Right cardiac atrium (tissue), 5 donors: Measurements from ENCODE around the gene SLC25A44. TPM values are rescaled to one million over a fixed set of nuclear protein-coding genes. Genes with fewer than 3 reads are reported as not detected.

ENCODE experiments used
- ATAC-seq, 2 donors: fragments of 200-7000 bp; cut with Tn5 transposase; one replicate each; pipeline versions ENCODE4 v1.8.0 to v1.9.1; 2020; ENCODE audit warnings: moderate library complexity in 2 of 2, mild to moderate bottlenecking in 1 of 2
- DNase-seq, 3 donors: peaks; one replicate each; pipeline ENCODE4 v3.0.0-alpha.2; 2020
- H3K27ac ChIP-seq: one replicate; pipeline ENCODE4 v1.5.1; 2013; ENCODE audit warnings: mild to moderate bottlenecking, low read length, control low read depth, moderate library complexity
- H3K27me3 ChIP-seq: one replicate; pipeline ENCODE4 v1.6.1; 2013; ENCODE audit not compliant: control insufficient read depth, insufficient read depth
- H3K4me1 ChIP-seq: one replicate; pipeline ENCODE4 v1.6.1; 2013; ENCODE audit warnings: low read length; ENCODE audit not compliant: control insufficient read depth, insufficient read depth
- H3K4me3 ChIP-seq: one replicate; pipeline ENCODE4 v1.5.1; 2013; ENCODE audit warnings: low read length, control low read depth
- H3K9me3 ChIP-seq: one replicate; pipeline ENCODE4 v1.6.1; 2013; ENCODE audit warnings: low read length; ENCODE audit not compliant: control insufficient read depth
- WGBS: extraction: QIAGEN DNeasy Blood & Tissue Kit; methylation state at CpG from one replicate; pipeline ENCODE4 v1.1.7; 2013; 5-methylcytosine and 5-hydroxymethylcytosine counted together
- intact Hi-C, 4 donors: fragments of 100-400 bp; cut with DNase I; formaldehyde crosslinking; loops; one replicate each; pipeline versions ENCODE4 v1.11.0 to v1.14.0; 2022 to 2023
- polyA plus RNA-seq: library from polyadenylated mRNA; stranded (reverse); fragments of 200-250 nt; gene quantifications from one replicate; pipeline ENCODE4 v1.2.3, GENCODE V29; 2013
- total RNA-seq, 4 donors: library from RNA; stranded (reverse); fragmentation: NEBNext Ultra II Directional; extraction: Animal tissue kit (Norgen Biotek cat#: 25700); gene quantifications; one replicate each; pipeline ENCODE4 v1.2.1, GENCODE V29; 2021
- donor health status: healthy with polysubstance abuse.
- donor health status: DM: no; HTN: yes; CAD: no.
- donor health status: DM: no; HTN: no; CAD: no.
- donor health status: DM: no; HTN: yes; CAD: no; lungs with severe emphysema.
- donor health status: DM: yes; HTN: yes; CAD: no.

Gene SLC25A44
- total and polyA plus RNA-seq, 5 donors = 8.6 to 21.5 (median 15.3) TPM

GRCh38 chr1:156226116-156226538 lies 32.2 kb downstream of the SLC25A44 start:
- WGBS = 77% methylated on average over 2 of the region's 2 CpGs
- no peak overlapping the region for H3K27ac ChIP-seq
- H3K9me3 ChIP-seq = no peaks in the 10 kb centered on the region
- intact Hi-C loops = loop anchor here in 2 of 4 donors (5.0 to 10.0 kb wide), 2 partner anchors 79 to 131 kb away; no protein-coding TSS in a partner anchor
- ATAC-seq (no peak), DNase-seq (no peak)
- no peaks in the 10 kb centered on the region for H3K4me1 ChIP-seq
- H3K27me3 ChIP-seq = no peaks in the 10 kb centered on the region
- no peak overlapping the region for H3K4me3 ChIP-seq

DNA sequence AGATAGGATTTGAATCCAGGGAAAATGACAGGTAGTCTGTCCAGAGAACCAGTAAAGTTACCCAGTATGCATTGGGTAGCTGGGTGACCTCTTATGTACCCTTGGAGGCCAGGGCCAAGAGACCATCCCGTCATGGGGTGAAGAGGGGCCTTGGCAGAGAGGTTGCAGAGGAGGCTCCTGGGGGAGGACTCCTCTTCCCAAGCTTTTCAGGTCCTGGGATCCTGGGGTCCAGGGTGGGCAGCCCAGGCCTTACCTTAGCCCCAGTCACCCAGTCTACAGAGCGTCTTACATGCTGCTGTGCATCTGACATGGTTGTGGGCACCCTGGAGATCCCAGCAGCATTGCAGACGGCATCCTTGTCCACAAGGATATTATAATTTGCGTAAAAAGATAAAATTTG lies 32.9 kb downstream of the SLC25A44 start:
- H3K27me3 ChIP-seq = no peaks in the 10 kb centered on the region
- ATAC-seq = no peak
- no peak overlapping the region for H3K27ac ChIP-seq
- no peaks in the 10 kb centered on the region for H3K4me1 ChIP-seq
- no peaks in the 10 kb centered on the region for H3K9me3 ChIP-seq
- no peak for DNase-seq
- intact Hi-C loops = loop anchor here in 2 of 4 donors (5.0 to 10.0 kb wide), 2 partner anchors 79 to 132 kb away; no protein-coding TSS in a partner anchor
- 86% methylated on average over 4 of the region's 4 CpGs for WGBS
- no peak overlapping the region for H3K4me3 ChIP-seq

- H3K9me3 ChIP-seq = no peaks in the 10 kb centered on the region
- no peak overlapping the region for H3K4me3 ChIP-seq
- no peak overlapping the region for H3K27ac ChIP-seq
- intact Hi-C loops = loop anchor here in 2 of 4 donors (5.0 to 10.0 kb wide), 2 partner anchors 81 to 134 kb away; no protein-coding TSS in a partner anchor
- H3K4me1 ChIP-seq = no peaks in the 10 kb centered on the region
- no peaks in the 10 kb centered on the region for H3K27me3 ChIP-seq
- WGBS = 73% methylated on average over 7 of the region's 7 CpGs
- DNase-seq (no peak), ATAC-seq (no peak)
Observed at GRCh38 chr1:156228501-156228900, 34.6 kb downstream of the SLC25A44 start.

DNA sequence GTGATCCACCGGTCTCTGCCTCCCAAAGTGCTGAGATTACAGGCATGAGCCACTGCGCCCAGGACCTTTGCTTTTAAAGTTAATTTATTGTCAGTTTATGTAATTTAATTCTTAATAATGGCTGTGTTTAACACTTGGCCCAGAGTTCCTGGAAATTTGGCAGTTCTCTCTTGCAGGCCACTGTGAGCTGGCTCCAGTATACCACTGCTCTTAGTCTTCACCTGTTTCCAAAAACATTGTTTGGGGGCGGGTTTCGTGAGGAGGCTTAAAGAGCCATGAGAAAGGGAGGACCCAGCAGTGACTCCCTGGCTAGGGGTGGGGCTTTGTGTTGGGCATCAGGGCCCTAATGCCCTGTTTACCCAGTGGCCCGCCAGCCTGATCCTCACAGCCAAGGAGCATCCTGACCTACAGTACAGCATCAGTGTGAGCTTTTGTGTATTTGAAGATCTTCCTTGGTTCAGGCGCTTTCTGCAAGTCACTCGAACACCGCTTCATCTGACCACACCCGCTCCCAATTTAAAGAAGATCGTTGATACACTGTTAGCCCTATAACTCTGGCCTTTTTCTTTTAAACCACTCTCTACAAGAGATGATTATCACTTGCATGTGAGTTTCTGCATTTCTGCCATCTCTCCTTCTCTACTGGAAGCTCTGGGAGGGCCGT lies 36.0 kb downstream of the SLC25A44 start:
- Histone ChIP-seq H3K9me3 (no peaks in the 10 kb centered on the region), H3K27me3 (no peaks in the 10 kb centered on the region), H3K27ac (no peak overlapping the region), H3K4me3 (no peak overlapping the region), H3K4me1 (no peaks in the 10 kb centered on the region)
- DNase-seq (no peak), ATAC-seq (no peak)
- intact Hi-C loops = loop anchor here in 2 of 4 donors (5.0 to 10.0 kb wide), 2 partner anchors 83 to 135 kb away; no protein-coding TSS in a partner anchor
- WGBS = 92% methylated on average over 11 of the region's 11 CpGs

GRCh38 chr1:156230473-156230837 lies 36.6 kb downstream of the SLC25A44 start:
- no peak overlapping the region for H3K27ac ChIP-seq
- no peak for DNase-seq
- intact Hi-C loops = no loop called here

DNA sequence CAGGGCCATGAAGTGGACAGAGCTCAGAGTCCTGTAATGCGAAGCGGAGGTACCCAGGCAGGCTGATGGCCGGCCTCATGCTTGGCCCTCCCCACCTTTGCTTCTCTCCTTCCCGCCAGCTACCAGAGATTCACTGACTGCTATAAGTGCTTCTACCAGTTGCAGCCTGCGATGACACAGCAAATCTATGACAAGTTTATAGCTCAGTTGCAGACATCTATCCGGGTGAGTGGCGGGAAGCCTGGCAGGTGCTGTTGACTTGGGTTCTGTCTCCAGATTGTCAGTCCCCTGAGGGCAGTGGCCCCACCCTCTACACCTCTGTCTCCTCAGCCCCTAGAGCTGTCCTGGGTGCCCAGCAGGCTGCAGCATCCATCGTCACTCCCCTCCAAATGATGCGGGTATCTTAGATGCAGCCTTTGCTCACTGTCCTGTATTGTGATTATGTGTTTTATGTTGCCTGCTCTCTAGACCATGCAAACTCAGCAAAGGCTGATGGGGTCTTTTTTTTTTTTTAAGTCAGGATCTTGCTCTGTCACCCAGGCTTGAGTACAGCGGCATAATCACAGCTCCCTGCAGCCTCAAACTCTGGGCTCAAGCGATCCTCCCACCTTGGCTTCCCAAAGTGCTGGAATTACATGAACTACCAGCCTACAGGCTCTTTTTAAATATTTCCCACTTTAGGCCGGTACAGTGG lies 38.4 kb downstream of the SLC25A44 start:
- Histone ChIP-seq H3K4me1 (no peaks in the 10 kb centered on the region), H3K27ac (no peak overlapping the region), H3K9me3 (no peaks in the 10 kb centered on the region), H3K4me3 (no peak overlapping the region), H3K27me3 (no peaks in the 10 kb centered on the region)
- 89% methylated on average over 12 of the region's 12 CpGs for whole genome bisulfite sequencing
- no peak for ATAC-seq
- intact Hi-C loops = no loop called here
- DNase-seq = no peak

More at GRCh38 chr1:156230473-156230837, 36.6 kb downstream of the SLC25A44 start:
- Histone ChIP-seq H3K4me1 (no peaks in the 10 kb centered on the region), H3K4me3 (no peak overlapping the region), H3K27me3 (no peaks in the 10 kb centered on the region), H3K9me3 (no peaks in the 10 kb centered on the region)
- 90% methylated on average over 1 of the region's 1 CpG for WGBS
- ATAC-seq = no peak

GRCh38 chr1:156233426-156234127 lies 39.7 kb downstream of the SLC25A44 start:
- H3K4me1 ChIP-seq = no peaks in the 10 kb centered on the region
- H3K27me3 ChIP-seq = no peaks in the 10 kb centered on the region
- no peak overlapping the region for H3K4me3 ChIP-seq
- ATAC-seq (no peak), DNase-seq (no peak)
- no peak overlapping the region for H3K27ac ChIP-seq
- 67% methylated on average over 5 of the region's 5 CpGs for WGBS
- intact Hi-C loops = no loop called here
- no peaks in the 10 kb centered on the region for H3K9me3 ChIP-seq

DNA sequence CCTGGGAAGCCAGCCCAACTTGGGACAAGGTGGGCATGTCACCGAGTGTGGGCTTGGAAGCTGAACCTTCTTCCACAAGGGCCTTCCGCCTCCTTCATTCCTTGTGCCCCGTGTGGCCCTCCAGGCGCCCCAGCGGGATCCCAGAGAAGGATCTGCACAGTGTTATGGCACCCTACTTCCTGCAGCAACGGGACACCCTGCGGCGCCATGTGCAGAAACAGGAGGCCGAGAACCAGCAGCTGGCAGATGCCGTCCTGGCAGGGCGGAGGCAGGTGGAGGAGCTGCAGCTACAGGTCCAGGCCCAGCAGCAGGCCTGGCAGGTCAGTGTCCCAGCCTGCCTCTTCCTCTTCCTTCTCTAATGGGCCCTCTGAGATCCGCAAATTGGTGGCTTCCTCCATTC lies 42.3 kb downstream of the SLC25A44 start:
- 96% methylated on average over 12 of the region's 12 CpGs for WGBS
- ATAC-seq (no peak), DNase-seq (no peak)

GRCh38 chr1:156238248-156238647 lies 44.3 kb downstream of the SLC25A44 start:
- 91% methylated on average over 5 of the region's 5 CpGs for WGBS
- H3K27ac ChIP-seq = no peak overlapping the region
- intact Hi-C loops = no loop called here
- no peak overlapping the region for H3K4me3 ChIP-seq
- no peaks in the 10 kb centered on the region for H3K27me3 ChIP-seq
- no peaks in the 10 kb centered on the region for H3K4me1 ChIP-seq
- ATAC-seq (no peak), DNase-seq (no peak)
- no peaks in the 10 kb centered on the region for H3K9me3 ChIP-seq

More for the DNA sequence above, 42.3 kb downstream of the SLC25A44 start:
- H3K4me3 ChIP-seq = no peak overlapping the region
- no peaks in the 10 kb centered on the region for H3K27me3 ChIP-seq
- intact Hi-C loops = no loop called here
- no peaks in the 10 kb centered on the region for H3K9me3 ChIP-seq
- H3K4me1 ChIP-seq = no peaks in the 10 kb centered on the region
- H3K27ac ChIP-seq = no peak overlapping the region

GRCh38 chr1:156241311-156241811 lies 47.5 kb downstream of the SLC25A44 start:
- intact Hi-C loops = no loop called here
- Histone ChIP-seq H3K9me3 (no peaks in the 10 kb centered on the region), H3K27ac (no peak overlapping the region), H3K4me1 (peaks cover 5% of the 10 kb centered on the region), H3K27me3 (no peaks in the 10 kb centered on the region), H3K4me3 (no peak overlapping the region)
- ATAC-seq (no peak), DNase-seq (no peak)
- 70% methylated on average over 15 of the region's 15 CpGs for WGBS

- intact Hi-C loops = no loop called here
- ATAC-seq = no peak
- Histone ChIP-seq H3K27ac (no peak within 1 kb of the TSS), H3K4me3 (no peak within 1 kb of the TSS), H3K4me1 (peaks cover 5% of the 10 kb centered on the region), H3K9me3 (no peaks in the 10 kb centered on the region), H3K27me3 (no peaks in the 10 kb centered on the region)
- WGBS = 82% methylated on average over 14 of the region's 14 CpGs
- no peak for DNase-seq
Observed at GRCh38 chr1:156241926-156242325, 48.0 kb downstream of the SLC25A44 start, which contains the start of gene BGLAP. Gene BGLAP (plus strand): TSS chr1:156242184. CDS start chr1:156242232, 48 bp downstream.
